HG03097 (cell line): ENCODE data around the gene MRGPRX3.
A peak's percentile ranks its signal among the peaks of the same experiment; 100 is the strongest.
"Not testable (repeated sequence)": the region's sequence is repeated elsewhere in the genome, so short reads cannot be mapped to it uniquely, and the experiment has no call there.

Source experiments
- ATAC-seq: cut with Tn5 transposase; IDR thresholded peaks from one replicate; pipeline ENCODE4 v1.9.1; 2021; ENCODE audit not compliant: unreplicated experiment, low FRiP score

The MRGPRX3 gene

DNA sequence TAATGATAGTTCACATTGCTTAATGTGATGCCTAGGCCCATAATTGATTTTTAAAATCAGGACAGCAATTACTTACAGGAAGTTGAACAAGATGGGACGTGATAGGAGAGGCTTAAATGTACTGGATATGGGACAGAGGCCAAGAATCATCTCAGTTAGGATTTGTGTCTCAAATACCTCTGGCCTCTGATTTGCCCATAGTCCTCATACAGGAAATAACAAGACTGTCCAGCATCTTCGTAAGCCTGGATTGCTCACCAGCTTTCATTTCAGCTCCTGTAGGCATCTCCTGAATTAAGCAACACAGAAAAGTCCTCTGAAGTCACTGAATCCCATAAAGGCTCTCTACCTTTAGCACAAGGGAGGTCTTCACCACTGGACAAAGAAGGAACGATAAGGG lies at the start of gene MRGPRX3:
TSS of gene MRGPRX3 (plus strand) at position 231 of the 400 bp plus-strand sequence. CDS start 4,632 bp downstream, outside the sequence.
- no peak for ATAC-seq

GRCh38 chr11:18088366-18088765 lies 44.0 kb upstream of the MRGPRX3 start:
- no peak for ATAC-seq

- no peak for ATAC-seq
Observed at GRCh38 chr11:18088966-18089365, 43.4 kb upstream of the MRGPRX3 start.

DNA sequence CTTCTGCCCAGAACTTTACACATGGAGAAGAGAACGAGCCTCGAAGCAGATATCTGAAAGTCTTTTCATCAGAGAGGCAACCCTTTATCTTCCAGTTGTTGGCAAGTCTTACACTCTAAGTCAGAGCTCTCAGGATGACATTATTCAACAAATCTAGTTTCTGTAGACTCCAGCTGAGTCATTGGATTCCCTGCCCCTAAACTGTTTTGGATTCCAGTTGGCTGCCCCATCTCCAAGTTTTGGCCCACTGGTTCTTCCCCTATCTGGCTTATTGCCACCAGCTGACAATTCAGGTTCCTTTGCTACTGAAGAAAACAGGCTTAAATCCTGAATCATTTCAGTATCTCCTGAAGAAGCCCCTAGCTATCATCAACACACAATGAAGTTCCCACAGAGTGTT lies 40.6 kb upstream of the MRGPRX3 start:
- ATAC-seq = no peak

GRCh38 chr11:18093959-18094358 lies 38.4 kb upstream of the MRGPRX3 start:
- ATAC-seq = no peak

DNA sequence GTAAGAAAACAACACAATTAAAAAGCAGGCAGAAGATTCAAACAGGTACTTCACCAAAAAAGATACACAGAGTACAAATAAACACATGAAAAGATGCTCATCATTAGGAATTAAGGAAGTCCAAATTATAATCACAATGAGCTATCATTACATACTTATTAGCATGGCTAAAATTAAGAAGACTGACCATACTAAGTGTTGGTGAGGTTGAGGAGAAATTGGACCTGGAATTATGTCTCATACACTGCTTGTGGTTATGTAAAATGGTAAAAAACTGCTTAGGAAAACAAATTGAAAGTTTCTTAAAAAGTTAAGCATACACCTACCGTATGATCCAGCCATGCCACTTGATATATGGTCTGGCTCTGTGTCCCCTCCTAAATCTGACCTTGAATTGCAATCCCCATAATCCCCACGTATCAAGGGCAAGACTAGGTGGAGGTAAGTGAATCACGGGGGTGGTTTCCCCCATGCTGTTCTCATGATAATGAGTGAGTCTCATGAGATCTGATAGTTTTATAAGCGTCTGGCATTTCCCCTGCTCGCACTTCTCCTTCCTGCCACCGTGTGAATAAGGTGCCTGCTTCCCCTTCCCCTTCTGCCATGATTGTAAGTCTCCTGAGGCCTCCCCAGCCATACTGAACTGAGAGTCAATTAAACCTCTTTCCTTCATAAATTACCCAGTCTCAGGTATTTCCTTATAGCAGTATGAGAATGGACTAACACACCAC lies 31.3 kb upstream of the MRGPRX3 start:
- ATAC-seq = no peak

DNA sequence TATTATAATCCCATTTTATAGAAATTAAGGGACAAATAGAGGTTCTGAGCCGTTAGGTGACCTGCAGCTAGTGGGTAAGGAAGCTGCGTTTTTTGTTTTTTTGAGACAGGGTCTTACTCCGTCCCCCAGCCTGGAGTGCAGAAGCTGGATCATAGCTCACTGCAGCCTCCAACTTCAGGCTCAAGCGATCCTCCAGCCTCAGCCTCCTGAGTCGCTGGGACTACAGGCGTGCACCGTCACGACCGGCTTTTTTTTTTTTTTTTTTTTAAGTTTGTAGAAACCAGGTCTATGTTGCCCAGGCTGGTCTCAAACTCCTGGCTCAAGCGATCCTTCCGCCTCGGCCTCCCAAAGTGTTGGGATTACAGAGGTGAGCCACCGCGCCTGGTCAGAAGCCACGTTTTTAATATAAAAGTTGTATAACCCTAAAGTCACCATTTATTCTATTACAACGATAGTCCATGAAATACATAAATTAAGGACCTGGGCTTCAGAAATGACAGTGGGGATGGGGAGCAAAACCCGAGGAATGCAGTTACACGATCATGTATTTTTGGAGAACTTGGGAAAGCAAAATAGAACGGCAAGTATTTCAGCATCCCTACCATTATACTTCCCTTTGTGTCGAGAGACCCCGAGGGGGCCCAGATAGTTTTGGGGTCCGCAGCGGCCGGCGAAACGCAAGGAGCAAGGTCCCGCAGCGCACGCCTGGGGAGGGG lies 27.1 kb upstream of the MRGPRX3 start:
- ATAC-seq = no peak

DNA sequence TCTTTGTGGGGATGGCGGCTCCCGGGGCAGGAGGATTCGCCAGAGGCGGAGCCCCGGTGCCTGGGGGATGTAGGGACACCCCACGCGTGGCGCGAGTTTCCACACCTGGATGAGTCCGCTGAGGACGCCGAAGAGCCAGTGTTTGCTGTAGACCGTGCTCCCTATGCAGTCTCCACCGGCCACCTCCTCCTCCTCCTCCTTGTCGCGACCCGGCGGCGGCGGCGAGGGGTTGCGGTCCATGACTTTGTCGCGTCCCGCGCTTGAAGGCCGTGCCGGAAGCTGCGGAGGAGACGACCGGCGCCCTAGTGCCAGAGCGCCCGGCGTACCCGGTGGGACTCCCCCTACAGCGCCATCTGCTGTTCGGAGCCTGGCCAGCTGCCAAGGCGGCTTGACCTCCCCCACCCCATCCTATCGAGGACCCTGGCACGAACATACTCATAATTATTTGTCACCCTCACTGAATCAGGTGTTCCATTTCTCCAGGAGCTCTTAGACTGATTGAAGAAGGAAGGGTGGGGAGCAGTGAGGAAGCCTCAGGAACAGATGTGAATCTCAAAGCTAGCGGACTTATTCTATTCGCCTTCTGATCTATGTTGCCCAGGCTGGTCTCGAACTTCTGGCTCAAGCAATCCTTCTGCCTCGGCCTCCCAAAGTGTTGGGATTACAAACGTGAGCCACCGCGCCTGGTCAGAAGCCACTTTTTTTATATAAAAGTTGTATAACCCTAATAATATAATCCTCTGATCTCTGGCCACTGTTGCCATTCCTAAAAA lies 26.4 kb upstream of the MRGPRX3 start, which contains the start of gene SAAL1:
TSS of gene SAAL1 (minus strand) at position 281 of the 773 bp plus-strand sequence. CDS start at position 240, 41 bp downstream.
- ATAC-seq = peak; percentile 93

- no peak for ATAC-seq
Observed at GRCh38 chr11:18106688-18107087, 25.7 kb upstream of the MRGPRX3 start.

GRCh38 chr11:18108254-18108653 lies 24.1 kb upstream of the MRGPRX3 start:
- no peak for ATAC-seq

- no peak for ATAC-seq
Observed at GRCh38 chr11:18111005-18111404, 21.4 kb upstream of the MRGPRX3 start.

DNA sequence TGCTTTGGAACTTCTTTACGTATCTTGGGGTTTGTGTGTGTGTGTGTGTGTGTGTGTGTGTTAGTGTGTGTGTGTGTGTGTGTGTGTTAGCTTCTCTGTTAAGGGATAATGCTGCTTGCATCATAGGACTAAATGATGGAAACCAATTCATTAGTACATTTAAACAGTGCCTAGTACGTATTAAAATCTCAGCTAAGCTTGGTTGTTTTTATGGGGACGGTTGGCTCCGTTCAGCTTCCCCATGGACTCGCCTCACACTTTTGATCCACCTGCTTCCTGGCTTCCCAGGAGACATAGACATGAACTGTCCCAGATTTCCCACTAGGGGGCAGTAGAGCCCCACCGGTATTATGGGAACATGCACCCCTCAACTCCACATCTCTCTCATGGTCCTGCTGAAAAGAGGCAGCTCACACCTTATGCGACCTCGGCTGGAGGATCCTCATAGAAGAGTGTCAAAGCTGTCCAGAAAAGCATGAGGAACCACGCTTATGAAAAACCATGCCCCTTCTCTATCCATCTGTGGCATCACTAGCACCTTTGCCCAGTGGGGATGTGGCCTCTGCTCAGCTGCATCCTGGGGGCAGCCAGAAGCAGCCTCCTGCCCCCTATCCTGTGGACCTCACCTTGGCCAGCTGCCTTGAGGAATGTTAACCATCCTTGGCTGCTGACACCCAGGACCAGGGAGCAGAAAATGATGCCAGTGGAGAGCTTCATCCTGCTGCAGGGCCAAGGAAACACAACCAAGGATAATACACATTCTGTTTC lies 16.8 kb upstream of the MRGPRX3 start:
- ATAC-seq = peak; percentile 77

DNA sequence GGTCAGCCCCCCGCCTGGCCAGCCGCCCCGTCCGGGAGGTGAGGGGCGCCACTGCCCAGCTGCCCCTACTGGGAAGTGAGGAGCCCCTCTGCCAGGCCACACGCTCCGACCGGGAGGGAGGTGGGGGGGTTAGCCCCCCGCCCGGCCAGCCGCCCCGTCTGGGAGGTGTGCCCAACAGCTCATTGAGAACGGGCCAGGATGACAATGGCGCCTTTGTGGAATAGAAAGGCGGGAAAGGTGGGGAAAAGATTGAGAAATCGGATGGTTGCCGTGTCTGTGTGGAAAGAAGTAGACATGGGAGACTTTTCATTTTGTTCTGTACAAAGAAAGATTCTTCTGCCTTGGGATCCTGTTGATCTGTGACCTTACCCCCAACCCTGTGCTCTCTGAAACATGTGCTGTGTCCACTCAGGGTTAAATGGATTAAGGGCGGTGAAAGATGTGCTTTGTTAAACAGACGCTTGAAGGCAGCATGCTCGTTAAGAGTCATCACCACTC lies 11.0 kb upstream of the MRGPRX3 start:
- ATAC-seq = not testable (repeated sequence)

GRCh38 chr11:18131115-18131514 lies 1.3 kb upstream of the MRGPRX3 start:
- ATAC-seq = not testable (repeated sequence)

DNA sequence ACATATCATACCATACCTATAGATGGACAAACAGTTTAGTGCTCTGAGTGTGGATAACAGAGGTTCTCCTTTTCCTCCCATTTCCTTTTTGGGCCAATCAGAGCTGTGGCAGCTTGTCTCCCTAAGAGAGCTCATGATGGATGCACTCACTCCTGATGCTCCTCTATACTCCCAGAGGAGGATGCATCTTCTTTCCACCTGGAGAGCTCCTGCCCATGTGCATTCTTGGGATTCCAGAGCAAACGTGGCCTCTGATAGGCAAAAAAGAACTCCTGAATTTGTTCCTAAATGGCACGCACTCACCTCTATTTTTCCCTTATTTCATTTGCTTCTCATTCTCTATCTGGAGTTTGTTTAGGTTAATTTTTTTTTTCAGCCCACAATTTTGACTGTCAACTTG lies 2.9 kb downstream of the MRGPRX3 start:
- no peak for ATAC-seq

DNA sequence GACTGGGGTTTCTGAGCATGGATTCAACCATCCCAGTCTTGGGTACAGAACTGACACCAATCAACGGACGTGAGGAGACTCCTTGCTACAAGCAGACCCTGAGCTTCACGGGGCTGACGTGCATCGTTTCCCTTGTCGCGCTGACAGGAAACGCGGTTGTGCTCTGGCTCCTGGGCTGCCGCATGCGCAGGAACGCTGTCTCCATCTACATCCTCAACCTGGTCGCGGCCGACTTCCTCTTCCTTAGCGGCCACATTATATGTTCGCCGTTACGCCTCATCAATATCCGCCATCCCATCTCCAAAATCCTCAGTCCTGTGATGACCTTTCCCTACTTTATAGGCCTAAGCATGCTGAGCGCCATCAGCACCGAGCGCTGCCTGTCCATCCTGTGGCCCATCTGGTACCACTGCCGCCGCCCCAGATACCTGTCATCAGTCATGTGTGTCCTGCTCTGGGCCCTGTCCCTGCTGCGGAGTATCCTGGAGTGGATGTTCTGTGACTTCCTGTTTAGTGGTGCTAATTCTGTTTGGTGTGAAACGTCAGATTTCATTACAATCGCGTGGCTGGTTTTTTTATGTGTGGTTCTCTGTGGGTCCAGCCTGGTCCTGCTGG lies 4.9 kb downstream of the MRGPRX3 start:
- ATAC-seq = no peak

GRCh38 chr11:18140145-18140544 lies 7.8 kb downstream of the MRGPRX3 start:
- no peak for ATAC-seq

- no peak for ATAC-seq
Observed at GRCh38 chr11:18144243-18144642, 11.9 kb downstream of the MRGPRX3 start.

DNA sequence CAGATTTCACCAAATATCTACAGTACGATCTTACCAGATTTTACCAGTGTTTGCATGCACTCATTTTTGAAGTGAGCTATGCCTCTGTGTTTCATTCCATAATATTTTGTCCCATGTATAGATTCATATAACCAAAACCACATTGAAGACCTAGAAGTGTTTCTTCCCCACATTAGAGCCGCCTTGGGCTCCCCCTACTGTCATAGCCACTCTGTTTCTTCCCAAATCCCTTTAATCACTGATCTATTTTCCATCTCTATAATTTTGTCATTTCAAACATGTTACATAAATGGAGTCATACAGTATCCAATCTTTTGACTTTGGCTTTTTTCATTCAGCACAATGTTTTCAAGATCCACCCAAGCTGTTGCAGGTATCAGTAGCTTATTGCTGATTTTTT lies 12.7 kb downstream of the MRGPRX3 start:
- ATAC-seq = no peak

GRCh38 chr11:18145837-18146236 lies 13.5 kb downstream of the MRGPRX3 start:
- ATAC-seq = no peak
